Measurements from ENCODE around the gene ENAM.

DNA sequence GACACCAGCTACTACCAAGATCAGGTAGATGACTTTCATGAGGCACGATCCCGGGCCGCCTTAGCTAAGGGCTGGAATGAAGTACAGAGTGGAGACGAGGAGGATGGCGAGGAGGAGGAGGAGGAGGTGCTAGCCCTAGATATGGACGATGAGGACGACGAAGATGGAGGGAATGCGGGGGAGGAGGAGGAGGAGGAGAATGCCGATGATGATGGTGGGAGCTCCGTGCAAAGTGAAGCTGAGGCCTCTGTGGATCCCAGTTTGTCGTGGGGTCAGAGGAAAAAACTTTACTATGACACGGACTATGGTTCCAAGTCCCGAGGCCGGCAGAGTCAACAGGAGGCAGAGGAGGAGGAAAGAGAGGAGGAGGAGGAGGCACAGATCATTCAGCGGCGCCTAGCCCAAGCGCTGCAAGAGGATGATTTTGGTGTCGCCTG is 60.3 kb downstream of the ENAM start:
- TF ChIP-seq, protein P1, sequence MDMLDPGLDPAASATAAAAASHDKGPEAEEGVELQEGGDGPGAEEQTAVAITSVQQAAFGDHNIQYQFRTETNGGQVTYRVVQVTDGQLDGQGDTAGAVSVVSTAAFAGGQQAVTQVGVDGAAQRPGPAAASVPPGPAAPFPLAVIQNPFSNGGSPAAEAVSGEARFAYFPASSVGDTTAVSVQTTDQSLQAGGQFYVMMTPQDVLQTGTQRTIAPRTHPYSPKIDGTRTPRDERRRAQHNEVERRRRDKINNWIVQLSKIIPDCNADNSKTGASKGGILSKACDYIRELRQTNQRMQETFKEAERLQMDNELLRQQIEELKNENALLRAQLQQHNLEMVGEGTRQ (IDR thresholded peaks at IDR 0.05; ENCODE audit: borderline replicate concordance, low read depth, low read length), result no peak
- TF ChIP-seq, protein P2, sequence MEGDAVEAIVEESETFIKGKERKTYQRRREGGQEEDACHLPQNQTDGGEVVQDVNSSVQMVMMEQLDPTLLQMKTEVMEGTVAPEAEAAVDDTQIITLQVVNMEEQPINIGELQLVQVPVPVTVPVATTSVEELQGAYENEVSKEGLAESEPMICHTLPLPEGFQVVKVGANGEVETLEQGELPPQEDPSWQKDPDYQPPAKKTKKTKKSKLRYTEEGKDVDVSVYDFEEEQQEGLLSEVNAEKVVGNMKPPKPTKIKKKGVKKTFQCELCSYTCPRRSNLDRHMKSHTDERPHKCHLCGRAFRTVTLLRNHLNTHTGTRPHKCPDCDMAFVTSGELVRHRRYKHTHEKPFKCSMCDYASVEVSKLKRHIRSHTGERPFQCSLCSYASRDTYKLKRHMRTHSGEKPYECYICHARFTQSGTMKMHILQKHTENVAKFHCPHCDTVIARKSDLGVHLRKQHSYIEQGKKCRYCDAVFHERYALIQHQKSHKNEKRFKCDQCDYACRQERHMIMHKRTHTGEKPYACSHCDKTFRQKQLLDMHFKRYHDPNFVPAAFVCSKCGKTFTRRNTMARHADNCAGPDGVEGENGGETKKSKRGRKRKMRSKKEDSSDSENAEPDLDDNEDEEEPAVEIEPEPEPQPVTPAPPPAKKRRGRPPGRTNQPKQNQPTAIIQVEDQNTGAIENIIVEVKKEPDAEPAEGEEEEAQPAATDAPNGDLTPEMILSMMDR (IDR thresholded peaks at IDR 0.05 in 2 of 3, conservative IDR thresholded peaks at IDR 0.05 in 1 of 3; ENCODE audit: control insufficient read depth in 2 of 3, extremely low read depth in 1 of 3, insufficient read depth in 1 of 3, low read depth in 3 of 3, low read length in 3 of 3), result no peak
- TF ChIP-seq EZH2 (IDR thresholded peaks at IDR 0.05; ENCODE audit: borderline replicate concordance, control insufficient read depth, low read depth, low read length) (no peak), ZNF622 (IDR thresholded peaks at IDR 0.05) (no peak), SMC3 (IDR thresholded peaks at IDR 0.05; ENCODE audit: borderline replicate concordance, low read length) (no peak), HDAC2 (IDR thresholded peaks at IDR 0.05) (no peak)
- TF ChIP-seq, protein P3, sequence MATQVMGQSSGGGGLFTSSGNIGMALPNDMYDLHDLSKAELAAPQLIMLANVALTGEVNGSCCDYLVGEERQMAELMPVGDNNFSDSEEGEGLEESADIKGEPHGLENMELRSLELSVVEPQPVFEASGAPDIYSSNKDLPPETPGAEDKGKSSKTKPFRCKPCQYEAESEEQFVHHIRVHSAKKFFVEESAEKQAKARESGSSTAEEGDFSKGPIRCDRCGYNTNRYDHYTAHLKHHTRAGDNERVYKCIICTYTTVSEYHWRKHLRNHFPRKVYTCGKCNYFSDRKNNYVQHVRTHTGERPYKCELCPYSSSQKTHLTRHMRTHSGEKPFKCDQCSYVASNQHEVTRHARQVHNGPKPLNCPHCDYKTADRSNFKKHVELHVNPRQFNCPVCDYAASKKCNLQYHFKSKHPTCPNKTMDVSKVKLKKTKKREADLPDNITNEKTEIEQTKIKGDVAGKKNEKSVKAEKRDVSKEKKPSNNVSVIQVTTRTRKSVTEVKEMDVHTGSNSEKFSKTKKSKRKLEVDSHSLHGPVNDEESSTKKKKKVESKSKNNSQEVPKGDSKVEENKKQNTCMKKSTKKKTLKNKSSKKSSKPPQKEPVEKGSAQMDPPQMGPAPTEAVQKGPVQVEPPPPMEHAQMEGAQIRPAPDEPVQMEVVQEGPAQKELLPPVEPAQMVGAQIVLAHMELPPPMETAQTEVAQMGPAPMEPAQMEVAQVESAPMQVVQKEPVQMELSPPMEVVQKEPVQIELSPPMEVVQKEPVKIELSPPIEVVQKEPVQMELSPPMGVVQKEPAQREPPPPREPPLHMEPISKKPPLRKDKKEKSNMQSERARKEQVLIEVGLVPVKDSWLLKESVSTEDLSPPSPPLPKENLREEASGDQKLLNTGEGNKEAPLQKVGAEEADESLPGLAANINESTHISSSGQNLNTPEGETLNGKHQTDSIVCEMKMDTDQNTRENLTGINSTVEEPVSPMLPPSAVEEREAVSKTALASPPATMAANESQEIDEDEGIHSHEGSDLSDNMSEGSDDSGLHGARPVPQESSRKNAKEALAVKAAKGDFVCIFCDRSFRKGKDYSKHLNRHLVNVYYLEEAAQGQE (IDR thresholded peaks at IDR 0.05; ENCODE audit: low read depth, low read length), result no peak
- TF ChIP-seq, protein P4, sequence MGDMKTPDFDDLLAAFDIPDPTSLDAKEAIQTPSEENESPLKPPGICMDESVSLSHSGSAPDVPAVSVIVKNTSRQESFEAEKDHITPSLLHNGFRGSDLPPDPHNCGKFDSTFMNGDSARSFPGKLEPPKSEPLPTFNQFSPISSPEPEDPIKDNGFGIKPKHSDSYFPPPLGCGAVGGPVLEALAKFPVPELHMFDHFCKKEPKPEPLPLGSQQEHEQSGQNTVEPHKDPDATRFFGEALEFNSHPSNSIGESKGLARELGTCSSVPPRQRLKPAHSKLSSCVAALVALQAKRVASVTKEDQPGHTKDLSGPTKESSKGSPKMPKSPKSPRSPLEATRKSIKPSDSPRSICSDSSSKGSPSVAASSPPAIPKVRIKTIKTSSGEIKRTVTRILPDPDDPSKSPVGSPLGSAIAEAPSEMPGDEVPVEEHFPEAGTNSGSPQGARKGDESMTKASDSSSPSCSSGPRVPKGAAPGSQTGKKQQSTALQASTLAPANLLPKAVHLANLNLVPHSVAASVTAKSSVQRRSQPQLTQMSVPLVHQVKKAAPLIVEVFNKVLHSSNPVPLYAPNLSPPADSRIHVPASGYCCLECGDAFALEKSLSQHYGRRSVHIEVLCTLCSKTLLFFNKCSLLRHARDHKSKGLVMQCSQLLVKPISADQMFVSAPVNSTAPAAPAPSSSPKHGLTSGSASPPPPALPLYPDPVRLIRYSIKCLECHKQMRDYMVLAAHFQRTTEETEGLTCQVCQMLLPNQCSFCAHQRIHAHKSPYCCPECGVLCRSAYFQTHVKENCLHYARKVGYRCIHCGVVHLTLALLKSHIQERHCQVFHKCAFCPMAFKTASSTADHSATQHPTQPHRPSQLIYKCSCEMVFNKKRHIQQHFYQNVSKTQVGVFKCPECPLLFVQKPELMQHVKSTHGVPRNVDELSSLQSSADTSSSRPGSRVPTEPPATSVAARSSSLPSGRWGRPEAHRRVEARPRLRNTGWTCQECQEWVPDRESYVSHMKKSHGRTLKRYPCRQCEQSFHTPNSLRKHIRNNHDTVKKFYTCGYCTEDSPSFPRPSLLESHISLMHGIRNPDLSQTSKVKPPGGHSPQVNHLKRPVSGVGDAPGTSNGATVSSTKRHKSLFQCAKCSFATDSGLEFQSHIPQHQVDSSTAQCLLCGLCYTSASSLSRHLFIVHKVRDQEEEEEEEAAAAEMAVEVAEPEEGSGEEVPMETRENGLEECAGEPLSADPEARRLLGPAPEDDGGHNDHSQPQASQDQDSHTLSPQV (IDR thresholded peaks at IDR 0.05), result no peak
- TF ChIP-seq, protein P5, sequence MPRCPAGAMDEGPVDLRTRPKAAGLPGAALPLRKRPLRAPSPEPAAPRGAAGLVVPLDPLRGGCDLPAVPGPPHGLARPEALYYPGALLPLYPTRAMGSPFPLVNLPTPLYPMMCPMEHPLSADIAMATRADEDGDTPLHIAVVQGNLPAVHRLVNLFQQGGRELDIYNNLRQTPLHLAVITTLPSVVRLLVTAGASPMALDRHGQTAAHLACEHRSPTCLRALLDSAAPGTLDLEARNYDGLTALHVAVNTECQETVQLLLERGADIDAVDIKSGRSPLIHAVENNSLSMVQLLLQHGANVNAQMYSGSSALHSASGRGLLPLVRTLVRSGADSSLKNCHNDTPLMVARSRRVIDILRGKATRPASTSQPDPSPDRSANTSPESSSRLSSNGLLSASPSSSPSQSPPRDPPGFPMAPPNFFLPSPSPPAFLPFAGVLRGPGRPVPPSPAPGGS (IDR thresholded peaks at IDR 0.05; ENCODE audit: borderline replicate concordance, insufficient read depth, low read depth, low read length, poor library complexity, severe bottlenecking), result no peak

All from GM12878 (cell line).